PC-3 (cell line): ENCODE data around the gene PELI2. TPM values are rescaled to one million over a fixed set of nuclear protein-coding genes. Genes with fewer than 3 reads are reported as not detected.
A peak's percentile ranks its signal among the peaks of the same experiment; 100 is the strongest.

Experiments
- ATAC-seq: fragments of 200-7000 bp; cut with Tn5 transposase; 2 replicates; pipeline ENCODE4 v1.9.1; 2020; ENCODE audit warnings: mild to moderate bottlenecking, moderate library complexity
- BruUV-seq: library from RNA; stranded (reverse); fragments of 400-500 nt; replicated peaks from 2 replicates; lab custom pipeline; 2021; lab: Mats Ljungman, UMichigan
- CTCF ChIA-PET: fragments of 300-600 bp; sonication (Branson Sonifier 250); formaldehyde crosslinking; loops from one replicate; lab custom pipeline; 2022; ENCODE audit warnings: antibody characterized with exemption; lab: Charles Lee
- POLR2A ChIA-PET: fragments of 300-600 bp; sonication (Branson Sonifier 250); formaldehyde crosslinking; loops from one replicate; lab custom pipeline; 2022; ENCODE audit warnings: antibody characterized with exemption; ENCODE audit not compliant: unreplicated experiment; lab: Charles Lee
- DNase-seq: peaks from one replicate; pipeline ENCODE4 v3.0.0-alpha.2; 2015
- H2AFZ ChIP-seq: fragments of 300-600 bp; sonication (generic); 2 replicates; pipeline ENCODE4 v1.6.0; 2016; ENCODE audit warnings: antibody characterized with exemption, low read length
- H3F3A ChIP-seq: fragments of 300-600 bp; sonication (generic); one replicate; pipeline ENCODE4 v1.6.0; 2017; ENCODE audit warnings: antibody characterized with exemption, low read length, control low read depth, mild to moderate bottlenecking; ENCODE audit not compliant: unreplicated experiment
- H3K27ac ChIP-seq: fragments of 300-600 bp; sonication (generic); 2 replicates; pipeline ENCODE4 v1.5.1; 2016; ENCODE audit warnings: mild to moderate bottlenecking, low read length
- H3K27me3 ChIP-seq: fragments of 300-600 bp; sonication (generic); 2 replicates; pipeline ENCODE4 v1.6.1; 2016; ENCODE audit warnings: low read length, mixed read lengths
- H3K36me3 ChIP-seq: fragments of 300-600 bp; sonication (generic); 2 replicates; pipeline ENCODE4 v1.6.1; 2016; ENCODE audit warnings: low read depth, mixed run types, low read length, mixed read lengths
- H3K4me1 ChIP-seq: fragments of 300-600 bp; sonication (generic); 2 replicates; pipeline ENCODE4 v1.5.1; 2016; ENCODE audit warnings: low read length; ENCODE audit not compliant: insufficient read depth
- H3K4me2 ChIP-seq: fragments of 300-600 bp; sonication (generic); 2 replicates; pipeline ENCODE4 v1.6.0; 2016; ENCODE audit warnings: low read length
- H3K4me3 ChIP-seq: fragments of 300-600 bp; sonication (generic); 2 replicates; pipeline ENCODE4 v1.5.1; 2016; ENCODE audit warnings: mild to moderate bottlenecking, low read length, mixed read lengths
- H3K79me2 ChIP-seq: fragments of 300-600 bp; sonication (generic); 2 replicates; pipeline ENCODE4 v1.6.1; 2017; ENCODE audit warnings: low read length, mixed read lengths
- H3K9ac ChIP-seq: fragments of 300-600 bp; sonication (generic); 2 replicates; pipeline ENCODE4 v1.6.0; 2016; ENCODE audit warnings: mild to moderate bottlenecking, low read length
- H3K9me2 ChIP-seq: fragments of 300-600 bp; sonication (generic); replicated peaks from 2 replicates; pipeline ENCODE4 v1.6.1; 2016; ENCODE audit warnings: mixed run types, low read length, mixed read lengths
- H3K9me3 ChIP-seq: fragments of 300-600 bp; sonication (generic); 2 replicates; pipeline ENCODE4 v1.6.1; 2016; ENCODE audit warnings: low read length, mixed read lengths
- H4K20me1 ChIP-seq: fragments of 300-600 bp; sonication (generic); 2 replicates; pipeline ENCODE4 v1.6.1; 2016; ENCODE audit warnings: low read length, mixed read lengths
- EZH2 ChIP-seq: fragments of 300-600 bp; sonication (generic); IDR thresholded peaks from one replicate; pipeline ENCODE4 v1.6.1; 2017; ENCODE audit warnings: antibody characterized with exemption, mild to moderate bottlenecking, low read length; ENCODE audit not compliant: unreplicated experiment
- EZH2phosphoT487 ChIP-seq: fragments of 300-600 bp; sonication (generic); IDR thresholded peaks from 2 replicates; pipeline ENCODE4 v1.6.1; 2018; ENCODE audit warnings: mild to moderate bottlenecking, antibody characterized with exemption, low read length, borderline replicate concordance
- intact Hi-C: fragments of 100-400 bp; cut with micrococcal nuclease; formaldehyde crosslinking; loops from 2 replicates; pipeline ENCODE4 v1.9.0; 2023
- total RNA-seq: library from RNA; depleted of rRNA; stranded (reverse); fragments of >200 nt; gene quantifications from 2 replicates; pipeline ENCODE4 v1.2.3, GENCODE V29; 2014
- TF ChIP-seq, protein P1 (sequence below): fragments of 300-600 bp; sonication (generic); conservative IDR thresholded peaks from 2 replicates; pipeline ENCODE4 v1.5.1; 2017; ENCODE audit warnings: antibody characterized with exemption, low read depth, mild to moderate bottlenecking, low read length

Gene PELI2
- total RNA-seq, 1 experiment from 2014 or later, result 0.11 TPM

DNA sequence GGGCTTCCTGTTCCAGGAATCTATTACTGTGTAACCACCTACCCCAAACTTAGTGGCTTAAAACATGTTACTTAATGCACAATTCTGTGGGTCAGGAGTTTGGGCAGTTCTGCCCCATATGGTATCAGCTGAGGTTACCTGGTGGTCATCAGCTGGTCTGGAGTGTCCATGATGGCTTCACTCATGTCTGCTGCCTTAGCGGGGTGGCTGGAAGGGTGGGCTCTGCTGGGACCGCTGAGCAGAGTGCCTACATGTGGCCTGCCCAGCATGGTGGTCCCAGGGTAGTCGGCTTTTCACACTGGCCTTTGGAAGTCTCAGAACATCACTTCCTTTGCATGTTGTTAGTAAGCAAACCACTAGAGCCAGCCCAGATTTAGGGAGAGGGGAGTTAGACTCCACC lies 53.9 kb downstream of the PELI2 start:
- no peak overlapping the region for H3K27ac ChIP-seq
- CTCF ChIA-PET, result no interaction called here
- intact Hi-C loops, result no loop called here
- no peak overlapping the region for H3K9ac ChIP-seq
- no peaks in the 10 kb centered on the region for H3K79me2 ChIP-seq
- POLR2A ChIA-PET, result no interaction called here
- H3K27me3 ChIP-seq, result peaks cover 27% of the 10 kb centered on the region; the same call in 1 of the 2 replicates
- no TSS peak for BruUV-seq
- peaks cover 4% of the 10 kb centered on the region; the same call in 1 of the 2 replicates for H3K4me1 ChIP-seq
- no peaks in the 10 kb centered on the region for H3K36me3 ChIP-seq
- no peaks in the 10 kb centered on the region for H3K9me3 ChIP-seq
- DNase-seq (no peak), ATAC-seq (no peak)
- H3K4me2 ChIP-seq, result no peak overlapping the region
- no peaks in the 10 kb centered on the region for H3F3A ChIP-seq
- no peak overlapping the region for H2AFZ ChIP-seq
- H4K20me1 ChIP-seq, result no peaks in the 10 kb centered on the region
- no peaks in the 10 kb centered on the region for H3K9me2 ChIP-seq
- TF ChIP-seq, protein P1, sequence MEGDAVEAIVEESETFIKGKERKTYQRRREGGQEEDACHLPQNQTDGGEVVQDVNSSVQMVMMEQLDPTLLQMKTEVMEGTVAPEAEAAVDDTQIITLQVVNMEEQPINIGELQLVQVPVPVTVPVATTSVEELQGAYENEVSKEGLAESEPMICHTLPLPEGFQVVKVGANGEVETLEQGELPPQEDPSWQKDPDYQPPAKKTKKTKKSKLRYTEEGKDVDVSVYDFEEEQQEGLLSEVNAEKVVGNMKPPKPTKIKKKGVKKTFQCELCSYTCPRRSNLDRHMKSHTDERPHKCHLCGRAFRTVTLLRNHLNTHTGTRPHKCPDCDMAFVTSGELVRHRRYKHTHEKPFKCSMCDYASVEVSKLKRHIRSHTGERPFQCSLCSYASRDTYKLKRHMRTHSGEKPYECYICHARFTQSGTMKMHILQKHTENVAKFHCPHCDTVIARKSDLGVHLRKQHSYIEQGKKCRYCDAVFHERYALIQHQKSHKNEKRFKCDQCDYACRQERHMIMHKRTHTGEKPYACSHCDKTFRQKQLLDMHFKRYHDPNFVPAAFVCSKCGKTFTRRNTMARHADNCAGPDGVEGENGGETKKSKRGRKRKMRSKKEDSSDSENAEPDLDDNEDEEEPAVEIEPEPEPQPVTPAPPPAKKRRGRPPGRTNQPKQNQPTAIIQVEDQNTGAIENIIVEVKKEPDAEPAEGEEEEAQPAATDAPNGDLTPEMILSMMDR, result no peak
- no peak for TF ChIP-seq EZH2phosphoT487
- no peak for TF ChIP-seq EZH2
- no peak overlapping the region for H3K4me3 ChIP-seq

DNA sequence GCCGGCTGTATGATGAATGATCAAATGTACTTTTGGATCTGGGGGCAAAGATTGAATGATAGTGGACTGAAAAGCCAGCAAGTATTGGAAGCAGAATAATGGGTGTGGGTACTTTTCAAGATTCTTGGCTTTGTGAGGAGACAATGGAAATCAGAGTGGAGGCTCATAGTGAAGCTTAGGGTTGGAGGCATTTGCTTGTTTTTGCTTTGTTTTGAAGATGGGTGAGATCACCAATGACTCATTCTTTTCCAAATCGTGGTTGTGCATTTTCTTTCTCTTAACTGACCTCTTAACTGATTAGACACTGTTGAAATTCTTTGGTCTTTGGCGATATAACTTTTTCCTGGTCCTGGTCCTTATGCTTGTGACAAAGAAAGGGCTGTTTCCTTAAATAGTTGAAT lies 54.4 kb downstream of the PELI2 start:
- ATAC-seq, result no peak; the same call in 1 of the 2 replicates
- Histone ChIP-seq H3K79me2 (no peaks in the 10 kb centered on the region), H3K9me3 (no peaks in the 10 kb centered on the region), H3K27me3 (peaks cover 32% of the 10 kb centered on the region), H4K20me1 (no peaks in the 10 kb centered on the region), H3K9ac (no peak overlapping the region), H3K4me3 (no peak overlapping the region), H3K4me2 (no peak overlapping the region), H3F3A (no peaks in the 10 kb centered on the region), H3K4me1 (peaks cover 4% of the 10 kb centered on the region; the same call in 1 of the 2 replicates), H3K27ac (no peak overlapping the region), H3K36me3 (no peaks in the 10 kb centered on the region), H3K9me2 (no peaks in the 10 kb centered on the region), H2AFZ (no peak overlapping the region)
- DNase-seq, result peak; percentile 62
- TF ChIP-seq, protein P1, result no peak
- TF ChIP-seq EZH2phosphoT487, result no peak
- no peak for TF ChIP-seq EZH2
- POLR2A ChIA-PET, result no interaction called here
- intact Hi-C loops, result no loop called here
- CTCF ChIA-PET, result no interaction called here
- BruUV-seq, result no TSS peak

DNA sequence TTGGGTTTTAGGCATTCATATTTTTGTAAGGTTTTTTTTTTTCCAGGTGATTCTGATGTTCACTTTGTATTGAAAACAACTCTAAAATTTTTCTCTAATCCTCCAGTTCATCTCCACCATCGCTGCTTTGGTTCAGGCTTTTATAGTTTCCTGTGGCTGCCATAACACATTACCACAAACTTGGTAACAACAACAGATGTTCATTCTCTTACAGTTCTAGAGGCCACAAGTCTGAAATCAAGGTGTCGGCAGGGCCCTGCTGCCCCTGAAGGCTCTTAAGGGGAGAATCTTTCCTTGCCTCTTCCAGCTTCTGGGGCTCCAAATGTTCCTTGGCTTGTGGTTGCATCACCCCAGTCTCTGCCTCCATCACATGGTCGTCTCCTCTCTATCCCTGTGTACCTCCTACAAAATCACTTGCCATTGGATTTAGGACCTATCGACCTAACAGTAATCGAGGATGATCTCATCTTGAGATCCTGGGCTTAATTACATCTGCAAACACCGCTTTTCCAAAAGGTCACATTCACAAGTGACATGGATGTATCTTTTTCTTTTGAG lies 55.2 kb downstream of the PELI2 start:
- Histone ChIP-seq H3K27me3 (peaks cover 41% of the 10 kb centered on the region), H3K9me2 (no peaks in the 10 kb centered on the region), H4K20me1 (no peaks in the 10 kb centered on the region), H3K4me2 (no peak overlapping the region), H3K4me3 (no peak overlapping the region), H3K9me3 (no peaks in the 10 kb centered on the region), H3K36me3 (no peaks in the 10 kb centered on the region), H3K27ac (no peak overlapping the region), H3F3A (no peaks in the 10 kb centered on the region), H3K9ac (no peak overlapping the region), H3K4me1 (peaks cover 4% of the 10 kb centered on the region; the same call in 1 of the 2 replicates), H2AFZ (no peak overlapping the region), H3K79me2 (no peaks in the 10 kb centered on the region)
- POLR2A ChIA-PET, result no interaction called here
- no TSS peak for BruUV-seq
- DNase-seq (no peak), ATAC-seq (no peak)
- intact Hi-C loops, result no loop called here
- CTCF ChIA-PET, result no interaction called here
- TF ChIP-seq EZH2phosphoT487, result no peak
- TF ChIP-seq EZH2, result no peak
